SH-SY5Y (cell line): Measurements from ENCODE around the gene DOCK8.

ENCODE experiments used
- GATA2 ChIP-seq: IDR thresholded peaks from 2 replicates; pipeline ENCODE4 v1.6.1; 2011; ENCODE audit warnings: mild to moderate bottlenecking, low read depth, low read length
- GATA3 ChIP-seq: IDR thresholded peaks from 2 replicates; pipeline ENCODE4 v1.6.1; 2011; ENCODE audit warnings: low read depth, mild to moderate bottlenecking, low read length, moderate library complexity

Gene DOCK8

GRCh38 chr9:254516-254915, 39.9 kb downstream of the DOCK8 start:
- TF ChIP-seq GATA2 (no peak), GATA3 (no peak)

- no peak for TF ChIP-seq GATA3
- TF ChIP-seq GATA2 = no peak
Measured at GRCh38 chr9:257957-258356, 43.3 kb downstream of the DOCK8 start.

- TF ChIP-seq GATA2 (no peak), GATA3 (no peak)
Measured at GRCh38 chr9:259405-260404, 45.0 kb downstream of the DOCK8 start.

- no peak for TF ChIP-seq GATA3
- no peak for TF ChIP-seq GATA2
Measured at GRCh38 chr9:264231-264630, 49.6 kb downstream of the DOCK8 start.

- TF ChIP-seq GATA3 (no peak), GATA2 (no peak)
Measured at GRCh38 chr9:265209-265870, 50.7 kb downstream of the DOCK8 start.

- TF ChIP-seq GATA2 = no peak
- no peak for TF ChIP-seq GATA3
Measured at GRCh38 chr9:266228-266627, 51.6 kb downstream of the DOCK8 start.

GRCh38 chr9:268616-269015, 54.0 kb downstream of the DOCK8 start:
- no peak for TF ChIP-seq GATA3
- no peak for TF ChIP-seq GATA2

- TF ChIP-seq GATA3 = no peak
- TF ChIP-seq GATA2 = no peak
Measured at GRCh38 chr9:269081-269711, 54.5 kb downstream of the DOCK8 start.

GRCh38 chr9:270657-271237, 56.1 kb downstream of the DOCK8 start:
- TF ChIP-seq GATA3 = no peak
- no peak for TF ChIP-seq GATA2

GRCh38 chr9:272251-273213, 57.9 kb downstream of the DOCK8 start:
- no peak for TF ChIP-seq GATA2
- TF ChIP-seq GATA3 = no peak

GRCh38 chr9:274406-274805, 59.7 kb downstream of the DOCK8 start:
- TF ChIP-seq GATA3 = no peak
- TF ChIP-seq GATA2 = no peak

GRCh38 chr9:277601-278295, 63.1 kb downstream of the DOCK8 start:
- TF ChIP-seq GATA3 (no peak), GATA2 (no peak)

- TF ChIP-seq GATA2 (no peak), GATA3 (no peak)
Measured at GRCh38 chr9:278651-279050, 64.0 kb downstream of the DOCK8 start.
